GM18873 (cell line): ENCODE results near the gene VSIG8.
A peak's percentile ranks its signal among the peaks of the same experiment; 100 is the strongest.

Experiments used
- ATAC-seq: cut with Tn5 transposase; IDR thresholded peaks from one replicate; pipeline ENCODE4 v1.9.1; 2021; ENCODE audit warnings: mild to moderate bottlenecking, moderate library complexity, moderate number of reproducible peaks; ENCODE audit not compliant: unreplicated experiment, low FRiP score

The VSIG8 gene

GRCh38 chr1:159831412-159832141 is 30.9 kb downstream of the VSIG8 start:
- ATAC-seq = no peak

- no peak for ATAC-seq
These were observed 31.7 kb downstream of the VSIG8 start for GRCh38 chr1:159830722-159831121.

DNA sequence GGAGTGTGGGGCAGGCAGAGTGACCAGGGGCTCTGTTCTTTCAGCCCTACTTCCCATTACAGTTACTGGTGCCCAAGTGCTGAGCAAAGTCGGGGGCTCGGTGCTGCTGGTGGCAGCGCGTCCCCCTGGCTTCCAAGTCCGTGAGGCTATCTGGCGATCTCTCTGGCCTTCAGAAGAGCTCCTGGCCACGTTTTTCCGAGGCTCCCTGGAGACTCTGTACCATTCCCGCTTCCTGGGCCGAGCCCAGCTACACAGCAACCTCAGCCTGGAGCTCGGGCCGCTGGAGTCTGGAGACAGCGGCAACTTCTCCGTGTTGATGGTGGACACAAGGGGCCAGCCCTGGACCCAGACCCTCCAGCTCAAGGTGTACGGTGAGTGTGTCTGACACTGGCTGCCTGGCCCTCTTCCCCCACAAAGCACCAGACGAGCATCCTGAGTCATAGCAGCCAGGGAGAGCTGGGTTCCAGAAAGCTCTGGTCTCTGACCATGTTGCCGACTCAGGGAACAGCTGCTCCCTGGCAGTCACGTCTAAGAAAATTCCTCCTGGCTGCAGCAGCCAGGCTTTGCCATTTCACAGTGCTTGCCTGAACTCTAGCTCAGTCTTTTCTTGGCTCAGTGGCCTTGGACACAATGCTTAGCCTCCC is 32.5 kb downstream of the VSIG8 start:
- ATAC-seq = no peak

- peak; percentile 83 for ATAC-seq
These were observed 33.2 kb downstream of the VSIG8 start for GRCh38 chr1:159829273-159829634.

- no peak for ATAC-seq
These were observed 33.7 kb downstream of the VSIG8 start for GRCh38 chr1:159828581-159829272.

DNA sequence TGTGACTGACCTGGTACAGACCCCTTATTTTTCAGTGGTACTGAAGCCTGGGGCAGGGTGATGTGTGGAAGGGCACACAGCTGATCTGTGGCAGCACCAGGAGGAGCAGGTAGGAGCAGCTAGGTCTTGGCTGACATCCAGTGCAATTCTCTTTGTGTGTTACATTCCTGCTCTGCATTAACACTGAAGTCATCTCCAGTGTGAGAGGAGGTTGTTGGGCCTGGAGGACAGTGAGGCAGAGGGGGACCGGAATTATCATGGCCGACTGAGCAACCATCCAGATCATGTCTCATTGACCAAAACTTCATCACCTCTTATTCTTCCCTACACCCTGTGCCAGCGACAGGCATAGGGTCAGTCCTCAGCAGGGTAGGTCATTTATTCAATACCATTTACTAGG is 34.3 kb downstream of the VSIG8 start:
- ATAC-seq = no peak

DNA sequence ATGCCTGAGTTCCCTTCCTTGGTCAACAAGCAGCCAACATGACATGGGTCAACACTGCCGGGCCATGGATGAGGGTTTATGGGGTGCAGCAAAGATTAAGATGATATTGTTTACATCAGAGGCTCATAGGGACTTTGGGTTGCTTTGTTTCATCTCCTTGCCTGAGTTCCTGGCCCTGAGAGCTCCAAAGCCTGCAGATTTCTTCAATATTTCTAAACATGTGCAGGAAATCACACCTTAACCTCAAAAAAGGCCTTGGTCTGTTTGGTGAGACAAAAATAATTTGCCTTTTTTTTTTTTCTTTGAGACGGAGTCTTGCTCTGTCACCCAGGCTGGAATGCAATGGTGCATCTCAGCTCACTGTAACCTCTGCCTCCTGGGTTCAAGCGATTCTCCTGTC is 34.9 kb downstream of the VSIG8 start:
- ATAC-seq = no peak

DNA sequence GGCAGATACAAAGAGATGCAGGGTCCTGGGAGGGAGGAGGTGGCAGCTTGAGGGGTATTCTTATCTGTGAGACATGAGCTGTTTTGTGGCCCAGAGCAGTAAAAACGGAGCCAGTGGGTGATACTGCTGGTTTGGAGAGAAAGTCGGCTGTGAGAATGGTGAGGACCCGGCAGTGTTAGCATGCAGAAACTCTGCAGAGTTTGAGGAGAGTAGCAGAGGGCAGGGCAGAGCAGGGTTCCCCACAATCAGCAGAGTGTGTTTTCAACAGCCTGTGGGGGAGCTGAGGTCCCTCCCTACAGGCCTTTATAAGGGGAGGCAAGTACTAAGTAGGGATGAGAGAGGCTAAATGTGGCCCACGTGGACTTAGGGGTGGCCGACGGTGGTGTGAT is 35.4 kb downstream of the VSIG8 start:
- no peak for ATAC-seq

DNA sequence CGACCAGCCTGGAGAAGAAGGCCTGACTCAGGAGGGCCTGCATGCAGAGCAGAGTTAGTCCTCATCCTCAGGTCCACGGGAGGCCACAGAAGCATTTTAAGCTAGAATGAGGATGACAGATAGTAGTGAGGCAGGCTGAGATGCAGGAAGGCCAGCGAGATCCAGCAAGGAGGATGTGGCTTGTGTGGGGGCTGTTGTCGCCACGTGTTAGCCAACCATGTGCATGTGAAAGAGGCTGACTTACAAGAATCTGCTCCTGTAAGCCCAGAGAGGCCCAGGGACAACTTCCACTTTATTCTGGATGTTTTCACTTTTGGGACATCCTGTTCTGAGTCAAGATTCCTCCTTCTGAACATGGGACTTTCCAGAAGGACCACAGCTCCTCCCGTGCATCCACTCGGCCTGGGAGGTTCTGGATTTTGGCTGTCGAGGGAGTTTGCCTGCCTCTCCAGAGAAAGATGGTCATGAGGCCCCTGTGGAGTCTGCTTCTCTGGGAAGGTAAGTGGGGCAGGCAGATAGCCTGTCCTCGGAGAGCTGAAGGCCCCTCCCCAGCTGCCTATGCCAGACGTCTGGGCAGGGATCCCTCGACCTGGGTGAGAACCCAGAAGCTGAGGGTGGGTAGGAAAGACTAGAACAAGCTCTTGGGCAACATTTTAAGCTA is 35.9 kb downstream of the VSIG8 start, which contains the start of gene SLAMF8:
Gene SLAMF8 (plus strand): TSS at position 433 of the 661 bp plus-strand sequence. CDS start 26 bp downstream, at position 459.
- ATAC-seq = no peak

DNA sequence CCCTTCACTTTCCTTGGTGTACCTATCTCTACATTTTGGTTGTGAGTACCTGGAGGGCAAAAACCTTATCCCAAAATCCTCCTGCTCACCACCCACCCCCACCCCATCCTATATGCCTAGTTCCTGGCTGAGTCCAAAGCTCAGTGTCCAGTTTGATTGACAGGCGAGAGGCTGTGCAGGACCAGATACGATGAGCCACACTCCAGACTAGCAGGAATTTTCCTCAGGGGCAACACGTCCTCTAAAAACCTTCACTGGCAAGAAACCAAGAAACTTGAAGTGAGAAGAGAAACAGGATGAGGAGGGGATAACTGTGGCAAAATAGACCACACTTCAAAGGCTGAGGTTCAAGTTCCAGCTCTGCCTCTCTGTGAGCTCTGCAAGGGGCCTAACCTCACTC is 36.9 kb downstream of the VSIG8 start:
- ATAC-seq = no peak

- no peak for ATAC-seq
These were observed 39.1 kb downstream of the VSIG8 start for GRCh38 chr1:159823406-159823805.

- no peak for ATAC-seq
These were observed 41.1 kb downstream of the VSIG8 start for GRCh38 chr1:159821171-159821867.

- no peak for ATAC-seq
These were observed 45.0 kb downstream of the VSIG8 start for GRCh38 chr1:159817276-159818041.

DNA sequence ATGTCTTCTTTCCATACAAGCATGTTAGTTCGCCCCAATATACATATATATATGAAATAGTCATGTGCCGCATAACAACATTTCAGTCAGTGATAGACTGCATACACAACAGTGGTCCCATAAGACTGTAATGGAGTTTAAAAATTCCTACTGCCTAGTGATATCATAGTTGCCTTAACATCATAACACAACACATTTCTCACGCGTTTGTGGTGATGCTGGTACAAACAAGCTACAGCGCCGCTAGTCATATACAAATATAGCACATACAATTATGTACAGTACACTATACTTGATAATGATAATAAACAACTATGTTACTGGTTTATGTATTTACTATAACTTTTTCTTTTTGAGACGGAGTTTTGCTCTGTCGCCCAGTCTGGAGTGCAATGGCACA is 46.5 kb downstream of the VSIG8 start:
- ATAC-seq = no peak

- ATAC-seq = no peak
These were observed 57.5 kb downstream of the VSIG8 start for GRCh38 chr1:159804924-159805323.
